Fibroblast of lung (primary cell): ENCODE results near the gene XYLT1. TPM values are rescaled to one million over a fixed set of nuclear protein-coding genes. Genes with fewer than 3 reads are reported as not detected.

Experiments
- DNase-seq, 2 donors: peaks; one replicate each; pipeline versions ENCODE4 v3.0.0 to v3.0.0-alpha.2; 2010; ENCODE audit warnings: low read depth in 2 of 2
- H2AFZ ChIP-seq: 2 replicates; pipeline ENCODE4 v1.5.1; 2012; ENCODE audit warnings: low read length, control low read depth, inconsistent platforms
- H3K27ac ChIP-seq: 2 replicates; pipeline ENCODE4 v1.5.1; 2011; ENCODE audit warnings: low read length, control low read depth; ENCODE audit not compliant: insufficient read depth
- H3K27me3 ChIP-seq: 2 replicates; pipeline ENCODE4 v1.5.1; 2011; ENCODE audit warnings: mild to moderate bottlenecking, low read length; ENCODE audit not compliant: control insufficient read depth, insufficient read depth
- H3K36me3 ChIP-seq: 2 replicates; pipeline ENCODE4 v1.5.1; 2011; ENCODE audit warnings: low read length; ENCODE audit not compliant: control insufficient read depth, insufficient read depth
- H3K4me1 ChIP-seq: 2 replicates; pipeline ENCODE4 v1.5.1; 2011; ENCODE audit warnings: low read length; ENCODE audit not compliant: control insufficient read depth, insufficient read depth; ENCODE audit errors: extremely low read depth
- H3K4me2 ChIP-seq: 2 replicates; pipeline ENCODE4 v1.5.1; 2011; ENCODE audit warnings: low read length, control low read depth; ENCODE audit not compliant: insufficient read depth; ENCODE audit errors: extremely low read depth
- H3K4me3 ChIP-seq, 4 experiments: fragments of 200-600 bp in 1 of 4; sonication (generic) in 1 of 4; replicated peaks in 1 of 4; 2 replicates each; pipeline ENCODE4 v1.5.1; 2011 to 2016; ENCODE audit warnings: low read length in 4 of 4, low read depth in 3 of 4, mild to moderate bottlenecking in 3 of 4, control low read depth in 2 of 4, inconsistent platforms in 1 of 4, mixed read lengths in 1 of 4; ENCODE audit not compliant: insufficient read depth in 1 of 4; ENCODE audit errors: control extremely low read depth in 1 of 4
- H3K79me2 ChIP-seq: 2 replicates; pipeline ENCODE4 v1.5.1; 2012; ENCODE audit warnings: mild to moderate bottlenecking, low read length, inconsistent platforms; ENCODE audit not compliant: control insufficient read depth, insufficient read depth
- H3K9ac ChIP-seq: 2 replicates; pipeline ENCODE4 v1.5.1; 2011; ENCODE audit warnings: mild to moderate bottlenecking, low read length, control low read depth; ENCODE audit not compliant: insufficient read depth
- H3K9me3 ChIP-seq: 2 replicates; pipeline ENCODE4 v1.5.1; 2012; ENCODE audit warnings: low read depth, low read length; ENCODE audit not compliant: control insufficient read depth, insufficient read depth
- H4K20me1 ChIP-seq: 2 replicates; pipeline ENCODE4 v1.5.1; 2011; ENCODE audit warnings: low read length; ENCODE audit not compliant: control insufficient read depth, insufficient read depth; ENCODE audit errors: extremely low read depth
- CTCF ChIP-seq, 2 donors: IDR thresholded peaks in 1 of 2; conservative IDR thresholded peaks in 1 of 2; 1 replicate in 1 of 2; 2 replicates in 1 of 2; pipeline ENCODE4 v1.5.1; 2011 to 2012; ENCODE audit warnings: low read length in 2 of 2, control low read depth in 1 of 2, inconsistent platforms in 1 of 2, low read depth in 1 of 2, mild to moderate bottlenecking in 1 of 2
- EZH2 ChIP-seq: IDR thresholded peaks from 2 replicates; pipeline ENCODE4 v1.5.1; 2012; ENCODE audit warnings: low read length, control low read depth, mild to moderate bottlenecking; ENCODE audit errors: missing control alignments
- polyA plus RNA-seq, 2 donors: library from polyadenylated mRNA; depleted of rRNA in 1 of 2; stranded (reverse) in 1 of 2; unstranded in 1 of 2; fragments of >200 nt; gene quantifications; 2 replicates each; pipeline ENCODE4 v1.2.1, GENCODE V29; 2011 to 2012; ENCODE audit warnings: missing spikeins in 1 of 2
- total RNA-seq: library from RNA; depleted of rRNA; stranded (reverse); fragments of >200 nt; gene quantifications from 2 replicates; pipeline ENCODE4 v1.2.1, GENCODE V29; 2014

The XYLT1 gene
- total and polyA plus RNA-seq, 2 donors (not counting 1 experiment from before 2014, with no cell fraction given), result 9.3 to 21.8 TPM

GRCh38 chr16:17266608-17267313 is 204.0 kb downstream of the XYLT1 start:
- Histone ChIP-seq H3K4me3 (no peak overlapping the region), H3K36me3 (no peaks in the 10 kb centered on the region), H3K4me2 (no peak overlapping the region), H3K27me3 (no peaks in the 10 kb centered on the region), H3K9me3 (no peaks in the 10 kb centered on the region), H3K4me1 (no peaks in the 10 kb centered on the region), H3K79me2 (no peaks in the 10 kb centered on the region), H3K9ac (no peak overlapping the region), H3K27ac (no peak overlapping the region), H4K20me1 (no peaks in the 10 kb centered on the region), H2AFZ (no peak overlapping the region)
- no peak for DNase-seq
- TF ChIP-seq EZH2 (no peak), CTCF (conservative IDR thresholded peaks at IDR 0.05 in 1 of 2, IDR thresholded peaks at IDR 0.05 in 1 of 2; ENCODE audit: low read depth in 1 of 2, low read length in 2 of 2) (no peak)

- Histone ChIP-seq H3K36me3 (no peaks in the 10 kb centered on the region), H3K79me2 (no peaks in the 10 kb centered on the region), H3K27me3 (no peaks in the 10 kb centered on the region), H3K4me2 (no peak overlapping the region), H3K27ac (no peak overlapping the region), H3K9me3 (no peaks in the 10 kb centered on the region), H3K4me1 (no peaks in the 10 kb centered on the region), H2AFZ (no peak overlapping the region), H4K20me1 (no peaks in the 10 kb centered on the region), H3K4me3 (no peak overlapping the region), H3K9ac (no peak overlapping the region)
- no peak for TF ChIP-seq EZH2
- TF ChIP-seq CTCF (conservative IDR thresholded peaks at IDR 0.05 in 1 of 2, IDR thresholded peaks at IDR 0.05 in 1 of 2; ENCODE audit: low read depth in 1 of 2, low read length in 2 of 2), result no peak
- no peak for DNase-seq
Observed at GRCh38 chr16:17265154-17265553, 205.6 kb downstream of the XYLT1 start.

DNA sequence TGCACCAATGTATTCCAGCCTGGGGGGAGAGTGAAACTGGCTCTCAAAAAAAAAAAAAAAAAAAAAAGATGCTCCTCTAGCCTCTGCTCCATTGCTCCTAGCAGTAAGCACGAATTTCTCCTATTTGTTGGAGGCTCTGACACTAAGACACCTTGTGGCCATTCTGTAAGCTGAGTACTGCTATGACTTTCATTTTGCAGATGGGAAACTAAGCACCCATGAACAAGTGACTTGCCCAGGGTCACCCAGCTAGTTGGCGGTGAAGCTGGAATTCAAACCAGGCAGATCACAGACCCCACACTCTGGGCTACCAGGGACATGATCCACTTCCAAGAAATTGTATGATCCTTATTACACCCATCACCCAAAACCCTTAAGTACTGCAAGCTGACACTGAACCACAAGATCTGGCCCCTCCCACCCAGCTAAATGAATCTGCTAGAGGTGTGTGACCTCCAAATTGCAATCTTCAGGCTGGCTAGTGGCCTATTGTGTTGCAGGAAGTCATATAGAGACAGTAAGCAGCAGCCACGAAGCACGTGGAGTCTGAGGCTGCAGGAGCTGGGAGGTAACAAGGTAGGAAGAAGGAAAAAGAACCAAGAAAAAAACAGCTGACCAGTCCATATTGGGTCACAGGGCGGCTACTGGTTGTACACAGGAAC is 209.4 kb downstream of the XYLT1 start:
- no peak overlapping the region for H3K4me3 ChIP-seq
- H3K79me2 ChIP-seq, result no peaks in the 10 kb centered on the region
- no peaks in the 10 kb centered on the region for H4K20me1 ChIP-seq
- no peak overlapping the region for H3K27ac ChIP-seq
- no peak for DNase-seq
- no peak overlapping the region for H3K4me2 ChIP-seq
- H2AFZ ChIP-seq, result no peak overlapping the region
- TF ChIP-seq EZH2, result no peak
- no peak for TF ChIP-seq CTCF (conservative IDR thresholded peaks at IDR 0.05 in 1 of 2, IDR thresholded peaks at IDR 0.05 in 1 of 2; ENCODE audit: low read depth in 1 of 2, low read length in 2 of 2)
- no peak overlapping the region for H3K9ac ChIP-seq
- no peaks in the 10 kb centered on the region for H3K4me1 ChIP-seq
- H3K9me3 ChIP-seq, result no peaks in the 10 kb centered on the region
- no peaks in the 10 kb centered on the region for H3K27me3 ChIP-seq
- H3K36me3 ChIP-seq, result no peaks in the 10 kb centered on the region
